Measurements from ENCODE around the gene FBLN1. TPM values are rescaled to one million over a fixed set of nuclear protein-coding genes. Genes with fewer than 3 reads are reported as not detected.

FBLN1 gene
- total and polyA plus RNA-seq, 2 of the 13 experiments (the other 11 are each of a cell fraction or from before 2014, with no cell fraction given) = 37.3 to 103 TPM

- FAIRE-seq (no peak), DNase-seq (ENCODE audit: low spot score) (no peak), ATAC-seq (peak; percentile 8)
- Histone ChIP-seq H3K27me3 (ENCODE audit: control insufficient read depth in 1 of 2, insufficient read depth in 2 of 2, low read length in 2 of 2) (no peaks in the 10 kb centered on the region; a peak in 1 of 5 replicates), H3K27ac (ENCODE audit: extremely low read length, insufficient read depth, low read length) (peak overlapping the region; percentile 73), H3K79me2 (ENCODE audit: insufficient read depth, low read length) (peaks cover 50% of the 10 kb centered on the region), H3K4me1 (ENCODE audit: insufficient read depth, low read length) (peaks cover 65% of the 10 kb centered on the region), H3K4me2 (ENCODE audit: low read depth, low read length) (peak overlapping the region; percentile 95), H3K9ac (ENCODE audit: insufficient read depth, low read depth, low read length) (peak overlapping the region; percentile 78), H3K4me3 (replicated peaks in 1 of 3; ENCODE audit: insufficient read depth in 1 of 3, low read depth in 2 of 3, low read length in 3 of 3) (peak overlapping the region; percentile 82 to 88 (median 82)), H3K9me3 (ENCODE audit: low read length) (no peaks in the 10 kb centered on the region), H4K20me1 (ENCODE audit: insufficient read depth, low read length) (no peaks in the 10 kb centered on the region), H3K36me3 (replicated peaks in 1 of 2; ENCODE audit: control insufficient read depth in 1 of 2, insufficient read depth in 2 of 2, low read length in 2 of 2) (peaks cover 0 to 5% of the 10 kb centered on the region in 2 experiments; a peak in 3 of 5 replicates), H2AFZ (ENCODE audit: low read length) (no peak overlapping the region)
- in situ Hi-C loops (cut with HindIII; ENCODE audit: extremely low pct_ligation_motif_present, low pct_unique_long_range_greater_than_20kb) (no loop called here), intact Hi-C loops (cut with micrococcal nuclease; ENCODE audit: unreplicated experiment) (loop anchor here (1.0 to 10.0 kb wide), 2 partner anchors 51 to 62 kb away; no protein-coding TSS in a partner anchor)
- CTCF ChIA-PET (ENCODE audit: low intra/inter-chr PET ratio, low total read pairs) = no interaction called here
- no TSS peak for BruUV-seq (replicated peaks)
- POLR2A ChIA-PET = interaction anchor here (0.7 to 2.6 kb wide), 10 partner anchors 9 to 233 kb away, joined by 3 to 12 read pairs (median 3); no protein-coding TSS in a partner anchor
- 3% methylated on average over 6 of the region's 15 CpGs for WGBS (ENCODE audit: low lambda C conversion rate)
- no peak for TF ChIP-seq BCL6 (CRISPR knock-in tag; IDR thresholded peaks at IDR 0.05)
- no peak for TF ChIP-seq KLF15 (CRISPR knock-in tag; IDR thresholded peaks at IDR 0.05; ENCODE audit: borderline replicate concordance)
- no peak for TF ChIP-seq GATAD1 (CRISPR knock-in tag; IDR thresholded peaks at IDR 0.05)
- peak; percentile 42; the same call in 1 of the 2 replicates for TF ChIP-seq TAF1 (CRISPR knock-in tag; IDR thresholded peaks at IDR 0.05)
- TF ChIP-seq ZNF674 (CRISPR knock-in tag; IDR thresholded peaks at IDR 0.05; ENCODE audit: low read depth) = no peak
- TF ChIP-seq NR2F6 (IDR thresholded peaks at IDR 0.05) = peak; percentile 89
- TF ChIP-seq NR2F6 (CRISPR knock-in tag; IDR thresholded peaks at IDR 0.05) = peak; percentile 67
- TF ChIP-seq CBX2 (IDR thresholded peaks at IDR 0.05; ENCODE audit: low read depth, low read length) = no peak
- TF ChIP-seq CBX2 (CRISPR knock-in tag; IDR thresholded peaks at IDR 0.05; ENCODE audit: low read depth) = no peak
- TF ChIP-seq ZNF18 (CRISPR knock-in tag; IDR thresholded peaks at IDR 0.05; ENCODE audit: insufficient replicate concordance) = no peak
- no peak for TF ChIP-seq ZNF800 (CRISPR knock-in tag; IDR thresholded peaks at IDR 0.05)
- no peak for TF ChIP-seq CAMTA2 (CRISPR knock-in tag; IDR thresholded peaks at IDR 0.05; ENCODE audit: borderline replicate concordance)
- TF ChIP-seq ARID2 (CRISPR knock-in tag; IDR thresholded peaks at IDR 0.05; ENCODE audit: borderline replicate concordance) = 0 out of 2 replicates have a peak, but pooled peaks have one; percentile 60
- TF ChIP-seq ZNF749 (CRISPR knock-in tag; IDR thresholded peaks at IDR 0.05; ENCODE audit: borderline replicate concordance) = no peak
- peak; percentile 43 to 57; a peak in 2 of 4 replicates for TF ChIP-seq NR2F1 (CRISPR knock-in tag; IDR thresholded peaks at IDR 0.05)
- TF ChIP-seq ZNF580 (CRISPR knock-in tag; IDR thresholded peaks at IDR 0.05; ENCODE audit: borderline replicate concordance, low read depth) = peak; percentile 4; the same call in 1 of the 2 replicates
- peak; percentile 54 for TF ChIP-seq MAX (IDR thresholded peaks at IDR 0.05)
- no peak for TF ChIP-seq SP140L (CRISPR knock-in tag; IDR thresholded peaks at IDR 0.05; ENCODE audit: borderline replicate concordance)
- TF ChIP-seq SKI (IDR thresholded peaks at IDR 0.05; ENCODE audit: partially characterized antibody) = no peak
- no peak for TF ChIP-seq IRX3 (CRISPR knock-in tag; IDR thresholded peaks at IDR 0.05; ENCODE audit: borderline replicate concordance, low read depth)
- TF ChIP-seq TAF15 (IDR thresholded peaks at IDR 0.05; ENCODE audit: low read depth, low read length, poor library complexity, severe bottlenecking) = no peak
These were observed 1.2 kb downstream of the FBLN1 start for GRCh38 chr22:45503816-45504372.

Measured in HepG2 (cell line).